Umbilical cord (tissue), 2 donors: Measurements from ENCODE around the gene SPX. TPM values are rescaled to one million over a fixed set of nuclear protein-coding genes. Genes with fewer than 3 reads are reported as not detected.

Experiments used
- DNase-seq: peaks from one replicate; pipeline ENCODE4 v3.0.0-alpha.2; 2015; ENCODE audit warnings: low spot score
- total RNA-seq: library from RNA; depleted of rRNA; stranded (reverse); fragments of >200 nt; gene quantifications from one replicate; pipeline ENCODE4 v1.2.3, GENCODE V29; 2014; ENCODE audit warnings: low replicate concordance; ENCODE audit not compliant: insufficient read depth

The SPX gene
- total RNA-seq, 1 donor from 2014 or later: 7.7 TPM

GRCh38 chr12:21577516-21577915, 51.4 kb downstream of the SPX start:
- DNase-seq: no peak

DNA sequence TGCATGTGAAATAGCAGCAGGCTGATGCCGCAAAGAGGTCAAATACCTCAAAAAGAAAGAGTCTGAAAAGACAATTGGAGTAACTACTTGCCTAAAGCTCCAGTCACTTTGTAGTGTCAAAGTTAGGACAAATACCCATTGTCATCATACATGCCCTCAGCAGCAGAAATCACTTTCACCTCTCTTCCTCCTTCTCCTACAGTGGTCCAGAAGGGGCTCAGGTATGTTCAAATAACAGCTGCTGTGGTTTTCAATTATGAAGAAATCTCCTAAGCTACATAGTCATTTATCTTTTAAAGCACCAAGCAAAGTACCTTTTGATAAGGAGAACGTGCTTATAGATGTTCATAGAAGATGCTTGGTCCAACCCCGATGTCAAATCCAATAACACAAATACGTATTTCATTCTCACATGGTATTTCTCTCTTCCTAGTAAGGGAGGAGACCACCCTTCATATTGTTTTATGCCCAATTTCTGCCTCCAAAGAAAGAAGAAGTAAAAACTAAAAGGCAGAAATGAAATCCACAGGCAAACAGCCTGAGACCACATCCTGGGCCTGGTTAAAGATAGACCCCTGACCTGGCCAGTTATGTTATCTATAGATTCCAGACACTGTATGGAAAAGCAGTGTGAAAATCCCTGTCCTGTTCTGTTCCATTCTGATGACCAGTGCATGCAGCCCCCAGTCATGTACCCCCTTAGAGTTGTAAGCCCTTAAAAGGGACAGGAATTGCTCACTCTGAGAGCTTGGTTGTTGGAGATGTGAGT, 54.8 kb downstream of the SPX start:
- DNase-seq: no peak

Other genes starting within 250 kb of the SPX start
- 7.0 TPM for gene SLCO1A2, start 191.4 kb upstream of the SPX start, total RNA-seq
- gene IAPP, start 153.4 kb upstream of the SPX start, total RNA-seq: 1.4 TPM
- 21.4 TPM for gene PYROXD1, start 88.6 kb upstream of the SPX start, total RNA-seq
- 49.1 TPM for gene RECQL, start 24.7 kb upstream of the SPX start, total RNA-seq
- 48.6 TPM for gene GOLT1B, start 24.5 kb upstream of the SPX start, total RNA-seq
- gene GYS2, start 78.6 kb downstream of the SPX start, total RNA-seq: 0.48 TPM
- 140 TPM for gene LDHB, start 131.5 kb downstream of the SPX start, total RNA-seq
- gene KCNJ8, start 248.4 kb downstream of the SPX start, total RNA-seq: 13.7 TPM